Coronary artery (tissue), 2 donors: Measurements from ENCODE around the gene FLRT1.

Experiments
- DNase-seq: peaks from one replicate; pipeline ENCODE4 v3.0.0-alpha.2; 2017; ENCODE audit warnings: low spot score
- H3K27ac ChIP-seq, 2 donors: fragments of 200-600 bp; sonication (generic); one replicate each; pipeline ENCODE4 v1.5.1; 2016 to 2019
- H3K4me3 ChIP-seq: fragments of 200-600 bp; sonication (generic); 2 replicates; pipeline ENCODE4 v1.5.1; 2016; ENCODE audit warnings: mild to moderate bottlenecking, moderate library complexity
- TF ChIP-seq, protein P1 (sequence below): fragments of 200-600 bp; sonication (generic); IDR thresholded peaks from one replicate; pipeline ENCODE4 v1.5.1; 2019; ENCODE audit warnings: antibody characterized with exemption

Gene FLRT1

DNA sequence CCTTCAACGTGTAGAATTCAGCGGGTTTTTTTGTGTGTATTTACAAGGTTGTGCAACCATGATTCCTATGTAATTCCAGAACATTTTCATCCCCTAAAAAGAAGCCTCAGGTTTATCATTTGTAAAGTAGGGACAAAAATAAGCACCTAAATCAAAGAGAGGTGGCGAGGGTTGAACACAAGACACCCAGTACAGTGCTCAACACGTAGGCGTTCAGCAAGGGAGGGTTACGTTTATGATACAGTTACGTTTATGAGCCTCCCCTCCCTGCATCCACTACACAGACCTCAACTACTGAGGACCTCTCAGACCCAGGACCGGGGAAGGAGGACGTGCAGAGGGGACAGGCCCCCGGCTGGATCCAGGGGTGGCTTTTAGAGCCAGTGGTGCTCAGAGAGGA, 44.7 kb downstream of the FLRT1 start:
- no peak for DNase-seq
- Histone ChIP-seq H3K27ac (no peak overlapping the region), H3K4me3 (no peak overlapping the region)
- TF ChIP-seq, protein P1, sequence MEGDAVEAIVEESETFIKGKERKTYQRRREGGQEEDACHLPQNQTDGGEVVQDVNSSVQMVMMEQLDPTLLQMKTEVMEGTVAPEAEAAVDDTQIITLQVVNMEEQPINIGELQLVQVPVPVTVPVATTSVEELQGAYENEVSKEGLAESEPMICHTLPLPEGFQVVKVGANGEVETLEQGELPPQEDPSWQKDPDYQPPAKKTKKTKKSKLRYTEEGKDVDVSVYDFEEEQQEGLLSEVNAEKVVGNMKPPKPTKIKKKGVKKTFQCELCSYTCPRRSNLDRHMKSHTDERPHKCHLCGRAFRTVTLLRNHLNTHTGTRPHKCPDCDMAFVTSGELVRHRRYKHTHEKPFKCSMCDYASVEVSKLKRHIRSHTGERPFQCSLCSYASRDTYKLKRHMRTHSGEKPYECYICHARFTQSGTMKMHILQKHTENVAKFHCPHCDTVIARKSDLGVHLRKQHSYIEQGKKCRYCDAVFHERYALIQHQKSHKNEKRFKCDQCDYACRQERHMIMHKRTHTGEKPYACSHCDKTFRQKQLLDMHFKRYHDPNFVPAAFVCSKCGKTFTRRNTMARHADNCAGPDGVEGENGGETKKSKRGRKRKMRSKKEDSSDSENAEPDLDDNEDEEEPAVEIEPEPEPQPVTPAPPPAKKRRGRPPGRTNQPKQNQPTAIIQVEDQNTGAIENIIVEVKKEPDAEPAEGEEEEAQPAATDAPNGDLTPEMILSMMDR = no peak

DNA sequence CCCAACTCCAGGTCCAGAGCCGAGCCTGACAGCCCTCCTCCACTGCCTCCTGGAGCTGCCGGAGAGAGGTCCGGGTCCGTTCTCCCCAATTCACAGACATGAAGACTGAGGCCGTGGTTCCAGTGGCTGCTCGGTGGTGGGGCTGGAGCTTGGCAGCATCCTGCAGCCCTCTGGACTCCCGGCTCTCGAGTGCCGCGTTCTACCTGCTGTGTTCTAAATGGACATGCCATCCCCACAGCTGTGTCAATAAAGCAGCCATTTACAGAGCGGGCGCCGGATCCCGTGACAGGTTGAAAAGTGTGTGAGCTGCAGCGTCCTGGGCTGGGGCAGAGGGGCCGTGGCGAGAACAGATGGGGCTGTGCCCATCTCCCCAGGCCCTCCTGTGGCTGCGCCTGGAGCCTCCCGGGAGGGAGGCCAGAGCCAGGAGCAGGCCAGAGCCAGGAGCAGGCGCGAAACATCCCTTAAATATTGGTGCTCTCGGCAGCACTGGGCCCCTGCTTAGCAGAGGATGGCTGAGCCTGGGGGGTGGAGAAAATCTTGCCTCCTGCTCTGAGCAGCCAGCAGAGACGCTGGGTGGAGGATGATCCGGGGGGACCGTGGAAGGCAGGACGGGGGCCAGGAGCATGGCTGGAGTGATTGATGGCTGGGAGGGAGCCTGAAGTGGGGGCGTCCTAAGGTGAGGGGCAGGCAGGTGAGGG, 46.2 kb downstream of the FLRT1 start:
- TF ChIP-seq, protein P1 = no peak
- Histone ChIP-seq H3K4me3 (no peak overlapping the region), H3K27ac (no peak overlapping the region)
- no peak for DNase-seq

DNA sequence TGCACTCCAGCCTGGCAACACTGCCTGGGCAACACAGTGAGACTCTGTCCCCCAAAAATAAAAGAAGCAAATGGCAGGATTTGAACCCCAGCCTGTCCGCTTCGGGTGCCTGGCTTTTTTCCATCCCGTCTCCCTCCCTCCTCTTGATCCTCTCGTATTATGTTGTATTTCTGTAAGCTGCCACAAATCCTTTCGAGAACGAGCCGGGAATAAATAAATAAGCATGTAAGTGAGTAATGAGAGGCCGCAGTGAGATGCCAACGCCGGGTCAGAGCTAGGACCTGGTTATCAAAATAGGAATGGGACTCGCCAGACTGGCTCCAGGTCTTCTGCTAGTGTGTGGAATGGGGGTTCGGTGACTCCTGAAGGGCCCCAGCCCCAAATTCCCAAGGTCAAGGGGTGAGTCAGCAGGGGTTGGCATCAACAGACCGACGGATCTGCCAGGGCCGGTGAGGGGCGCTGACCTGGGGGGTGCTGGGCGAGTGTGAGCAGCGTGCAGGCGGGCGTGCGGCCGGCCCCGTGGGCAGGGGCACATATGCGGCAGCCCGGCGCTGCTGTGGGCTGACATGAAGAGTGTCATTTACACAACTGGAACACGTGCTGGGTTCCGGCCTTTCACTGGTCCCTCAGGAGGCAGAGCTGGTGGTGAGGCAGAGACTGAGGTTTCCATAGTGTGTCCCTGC, 47.8 kb downstream of the FLRT1 start:
- TF ChIP-seq, protein P1 = no peak
- Histone ChIP-seq H3K27ac (peak overlapping the region in 1 of 2 donors; percentile 16), H3K4me3 (no peak overlapping the region)
- DNase-seq = no peak

DNA sequence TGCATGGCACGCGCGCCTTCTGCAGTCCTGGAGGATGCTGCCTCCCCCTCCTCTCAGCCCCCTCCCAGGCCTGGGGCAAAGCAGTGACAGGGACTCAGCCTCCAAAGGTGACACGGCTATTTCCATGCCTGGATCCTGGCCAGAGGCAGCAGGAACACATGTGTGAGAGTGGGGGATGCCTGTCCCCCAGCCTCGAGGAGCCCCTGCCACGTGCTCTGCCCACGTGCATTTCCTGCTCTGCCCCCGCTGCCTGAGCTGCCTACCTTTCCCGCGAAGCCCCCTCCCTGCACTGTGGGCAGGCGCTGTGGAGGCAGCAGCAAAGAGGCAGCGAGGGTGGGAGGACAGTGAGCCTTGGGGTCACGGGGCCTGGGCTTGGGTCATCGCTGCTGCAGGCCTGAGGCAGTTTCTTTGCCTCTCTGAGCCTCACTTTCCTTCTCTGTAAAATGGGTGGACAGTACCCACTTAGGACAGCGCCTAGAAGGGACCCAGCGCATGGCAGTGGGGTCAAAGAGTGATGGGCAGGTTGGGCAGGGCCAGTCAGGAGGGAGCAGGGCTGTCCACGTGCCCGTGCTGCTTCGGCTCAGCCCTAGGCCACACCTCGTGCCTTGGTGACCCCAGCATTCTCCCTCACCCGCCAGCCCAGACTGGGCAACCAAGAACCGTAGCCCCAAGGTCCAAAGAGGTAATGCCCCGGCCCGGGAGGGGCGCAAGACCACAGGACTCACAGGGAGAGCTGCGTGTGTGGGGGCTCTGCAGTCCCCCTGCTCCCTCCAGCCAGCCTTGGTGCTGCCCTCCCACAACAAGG, 48.6 kb downstream of the FLRT1 start:
- H3K27ac ChIP-seq = no peak overlapping the region
- TF ChIP-seq, protein P1 = no peak
- no peak for DNase-seq
- H3K4me3 ChIP-seq = no peak overlapping the region

DNA sequence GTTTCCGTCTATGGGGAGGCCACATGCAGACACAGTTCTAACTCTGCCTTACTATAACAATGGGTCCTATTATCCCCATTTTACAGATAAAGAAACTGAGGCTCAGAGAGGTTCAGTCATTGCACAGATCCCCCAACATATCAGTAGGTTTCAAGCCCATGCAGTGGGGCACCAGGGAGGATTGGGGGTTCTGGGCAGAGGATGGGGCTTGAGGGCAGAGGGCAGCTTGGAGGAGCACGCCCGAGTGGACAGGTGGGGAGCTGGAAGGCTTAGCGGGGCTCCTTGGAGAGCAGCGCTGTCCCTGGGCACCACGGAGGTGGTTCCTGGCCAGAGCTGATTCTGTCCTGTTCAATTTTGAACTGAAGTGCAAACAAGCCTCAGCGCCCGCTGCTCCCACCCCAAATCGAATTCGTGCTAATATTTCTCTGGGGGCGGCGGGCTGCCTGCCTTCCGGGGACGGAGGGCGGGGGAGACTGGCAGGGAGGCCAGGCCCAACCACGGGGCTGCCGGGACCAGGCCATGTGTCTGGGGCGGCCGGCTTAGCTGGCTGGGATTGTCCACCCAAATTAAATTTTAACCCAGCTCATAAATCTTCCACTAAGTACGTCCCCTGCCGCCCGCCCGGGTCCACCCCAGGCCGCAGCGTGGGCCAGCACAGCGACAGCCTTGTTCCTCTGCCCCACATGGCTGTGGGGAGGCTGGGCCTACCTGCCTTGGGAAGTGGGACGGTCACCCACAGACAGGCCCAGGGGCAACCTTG, 49.4 kb downstream of the FLRT1 start:
- Histone ChIP-seq H3K27ac (no peak overlapping the region), H3K4me3 (no peak overlapping the region)
- TF ChIP-seq, protein P1 = no peak
- no peak for DNase-seq
